ENCODE results near the gene NXPE4. TPM values are rescaled to one million over a fixed set of nuclear protein-coding genes. Genes with fewer than 3 reads are reported as not detected.

Gene NXPE4
- total RNA-seq, 2 donors from 2014 or later: not detected

GRCh38 chr11:114556135-114556534 is 39.5 kb downstream of the NXPE4 start:
- intact Hi-C loops (cut with DNase I): no loop called here
- Histone ChIP-seq H3K4me1 (no peaks in the 10 kb centered on the region), H3K27me3 (no peaks in the 10 kb centered on the region), H3K9me3 (no peaks in the 10 kb centered on the region), H3K27ac (no peak overlapping the region), H3K36me3 (replicated peaks in 1 of 2; ENCODE audit: insufficient read depth in 1 of 2, low read depth in 2 of 2) (no peaks in the 10 kb centered on the region), H3K4me3 (no peak overlapping the region)
- WGBS, 2 donors: 47 to 85% methylated on average over 1 of the region's 1 CpG
- DNase-seq: no peak
- TF ChIP-seq POLR2A (IDR thresholded peaks at IDR 0.05) (no peak), CTCF (IDR thresholded peaks at IDR 0.05) (no peak)
- ATAC-seq: no peak

DNA sequence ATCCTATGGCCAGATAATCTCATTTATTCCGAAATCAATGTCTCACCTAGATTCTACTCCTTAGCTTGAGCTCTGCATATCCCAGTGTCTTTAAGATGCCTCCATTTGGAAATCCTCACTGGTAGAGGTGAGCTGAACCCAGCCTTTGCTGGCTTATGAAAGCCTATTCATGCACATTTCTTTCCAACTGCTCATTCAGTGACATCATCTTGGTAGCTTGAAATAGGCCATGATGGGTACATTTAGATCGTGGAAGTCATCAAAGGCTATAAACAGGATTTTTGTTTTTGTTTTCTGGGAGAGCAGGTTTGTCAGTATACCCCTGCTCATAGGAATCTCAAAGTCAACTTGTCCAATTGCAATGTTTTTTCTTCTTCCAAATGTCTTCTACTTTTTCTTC is 41.9 kb downstream of the NXPE4 start:
- no peak overlapping the region for H3K27ac ChIP-seq
- H3K36me3 ChIP-seq (replicated peaks in 1 of 2; ENCODE audit: insufficient read depth in 1 of 2, low read depth in 2 of 2): no peaks in the 10 kb centered on the region
- intact Hi-C loops (cut with DNase I): no loop called here
- H3K4me3 ChIP-seq: no peak overlapping the region
- H3K27me3 ChIP-seq: no peaks in the 10 kb centered on the region
- DNase-seq: no peak
- no peak for ATAC-seq
- TF ChIP-seq POLR2A (IDR thresholded peaks at IDR 0.05) (no peak), CTCF (IDR thresholded peaks at IDR 0.05) (no peak)
- no peaks in the 10 kb centered on the region for H3K4me1 ChIP-seq
- 64 to 78% methylated on average over 2 of the region's 2 CpGs for WGBS, 2 donors
- no peaks in the 10 kb centered on the region for H3K9me3 ChIP-seq

GRCh38 chr11:114551060-114551459 is 44.5 kb downstream of the NXPE4 start:
- Histone ChIP-seq H3K4me1 (no peaks in the 10 kb centered on the region), H3K9me3 (no peaks in the 10 kb centered on the region), H3K4me3 (no peak overlapping the region), H3K36me3 (replicated peaks in 1 of 2; ENCODE audit: insufficient read depth in 1 of 2, low read depth in 2 of 2) (no peaks in the 10 kb centered on the region), H3K27me3 (no peaks in the 10 kb centered on the region), H3K27ac (no peak overlapping the region)
- DNase-seq (no peak), ATAC-seq (no peak)
- intact Hi-C loops (cut with DNase I): no loop called here
- TF ChIP-seq CTCF (IDR thresholded peaks at IDR 0.05) (no peak), POLR2A (IDR thresholded peaks at IDR 0.05) (no peak)
- WGBS, 2 donors: 58 to 61% methylated on average over 4 of the region's 4 CpGs

- ATAC-seq: no peak
- 61 to 67% methylated on average over 2 of the region's 2 CpGs for WGBS, 2 donors
- intact Hi-C loops (cut with DNase I): no loop called here
Measured at GRCh38 chr11:114525682-114526081, 69.9 kb downstream of the NXPE4 start.

More at GRCh38 chr11:114525682-114526081, 69.9 kb downstream of the NXPE4 start:
- Histone ChIP-seq H3K9me3 (peaks cover 0 to 9% (median 0%) of the 10 kb centered on the region in 3 donors), H3K27ac (no peak overlapping the region), H3K4me3 (no peak overlapping the region), H3K36me3 (replicated peaks in 1 of 2; ENCODE audit: insufficient read depth in 1 of 2, low read depth in 2 of 2) (no peaks in the 10 kb centered on the region), H3K27me3 (no peaks in the 10 kb centered on the region), H3K4me1 (no peaks in the 10 kb centered on the region)
- no peak for DNase-seq
- TF ChIP-seq POLR2A (IDR thresholded peaks at IDR 0.05): no peak
- no peak for TF ChIP-seq CTCF (IDR thresholded peaks at IDR 0.05)

Measured in body of pancreas (tissue), 4 donors.